Trophoblast cell (in vitro differentiated cells and primary cell): Measurements from ENCODE around the gene SPI1.
A peak's percentile ranks its signal among the peaks of the same experiment; 100 is the strongest.

Source experiments
- DNase-seq, 2 donors: peaks; one replicate each; pipeline ENCODE4 v3.0.0-alpha.2; 2016
- H2AFZ ChIP-seq: 2 replicates; pipeline ENCODE4 v1.6.1; 2013; ENCODE audit warnings: low read length, moderate library complexity, mild to moderate bottlenecking; ENCODE audit not compliant: insufficient read depth, poor library complexity
- H2AK5ac ChIP-seq: 2 replicates; pipeline ENCODE4 v1.6.1; 2013; ENCODE audit warnings: mild to moderate bottlenecking, low read length
- H2BK120ac ChIP-seq: 2 replicates; pipeline ENCODE4 v1.6.1; 2013; ENCODE audit warnings: low read length, mild to moderate bottlenecking, moderate library complexity; ENCODE audit not compliant: insufficient read depth, poor library complexity
- H2BK12ac ChIP-seq: 2 replicates; pipeline ENCODE4 v1.6.1; 2013; ENCODE audit warnings: mild to moderate bottlenecking, low read length, moderate library complexity
- H2BK5ac ChIP-seq: 2 replicates; pipeline ENCODE4 v1.6.1; 2013; ENCODE audit warnings: low read length, low read depth, moderate library complexity, mild to moderate bottlenecking; ENCODE audit not compliant: poor library complexity
- H3K14ac ChIP-seq: 2 replicates; pipeline ENCODE4 v1.6.1; 2013; ENCODE audit warnings: mild to moderate bottlenecking, low read length
- H3K18ac ChIP-seq: 2 replicates; pipeline ENCODE4 v1.6.1; 2013; ENCODE audit warnings: mild to moderate bottlenecking, low read length
- H3K23ac ChIP-seq: 2 replicates; pipeline ENCODE4 v1.6.1; 2013; ENCODE audit warnings: low read length
- H3K27ac ChIP-seq: 2 replicates; pipeline ENCODE4 v1.5.1; 2013; ENCODE audit warnings: low read depth, mild to moderate bottlenecking, inconsistent platforms, low read length, moderate library complexity
- H3K27me3 ChIP-seq: 2 replicates; pipeline ENCODE4 v1.6.1; 2013; ENCODE audit warnings: inconsistent platforms, mild to moderate bottlenecking, low read length, moderate library complexity; ENCODE audit not compliant: insufficient read depth
- H3K36me3 ChIP-seq, 2 experiments: 1 replicate in 1 of 2; 2 replicates in 1 of 2; pipeline ENCODE4 v1.6.1; 2013; ENCODE audit warnings: low read length in 2 of 2, mild to moderate bottlenecking in 2 of 2, moderate library complexity in 1 of 2; ENCODE audit not compliant: insufficient read depth in 2 of 2, control insufficient read depth in 1 of 2
- H3K4ac ChIP-seq: 2 replicates; pipeline ENCODE4 v1.6.1; 2013; ENCODE audit warnings: low read depth, mild to moderate bottlenecking, low read length, moderate library complexity
- H3K4me1 ChIP-seq, 2 experiments: 1 replicate in 1 of 2; 2 replicates in 1 of 2; pipeline ENCODE4 v1.6.1; 2013; ENCODE audit warnings: low read length in 2 of 2, mild to moderate bottlenecking in 2 of 2, moderate library complexity in 1 of 2; ENCODE audit not compliant: insufficient read depth in 2 of 2, control insufficient read depth in 1 of 2
- H3K4me2 ChIP-seq: 2 replicates; pipeline ENCODE4 v1.6.1; 2013; ENCODE audit warnings: inconsistent platforms, mild to moderate bottlenecking, low read length, moderate library complexity
- H3K4me3 ChIP-seq: 2 replicates; pipeline ENCODE4 v1.5.1; 2013; ENCODE audit warnings: mild to moderate bottlenecking, low read depth, low read length, inconsistent platforms
- H3K79me1 ChIP-seq: one replicate; pipeline ENCODE4 v1.6.1; 2013; ENCODE audit warnings: low read length
- H3K79me2 ChIP-seq: 2 replicates; pipeline ENCODE4 v1.6.1; 2013; ENCODE audit warnings: low read length, mild to moderate bottlenecking; ENCODE audit not compliant: control insufficient read depth, insufficient read depth, poor library complexity
- H3K9ac ChIP-seq: 2 replicates; pipeline ENCODE4 v1.6.1; 2013; ENCODE audit warnings: mild to moderate bottlenecking, low read length
- H3K9me3 ChIP-seq: 2 replicates; pipeline ENCODE4 v1.6.1; 2013; ENCODE audit warnings: low read depth, mild to moderate bottlenecking, control low read depth, inconsistent platforms, low read length; ENCODE audit not compliant: insufficient read depth
- H4K12ac ChIP-seq: 2 replicates; pipeline ENCODE4 v1.6.1; 2013; ENCODE audit warnings: low read depth, mild to moderate bottlenecking, low read length, moderate library complexity
- H4K8ac ChIP-seq: 2 replicates; pipeline ENCODE4 v1.6.1; 2013; ENCODE audit warnings: low read depth, mild to moderate bottlenecking, low read length, moderate library complexity
- H4K91ac ChIP-seq: one replicate; pipeline ENCODE4 v1.6.1; 2013; ENCODE audit warnings: low read depth, mild to moderate bottlenecking, low read length, moderate library complexity
- WGBS: extraction: QIAGEN DNeasy Blood & Tissue Kit; methylation state at CpG from one replicate; pipeline ENCODE4 v1.1.7; 2013; ENCODE audit warnings: missing lambda C conversion rate; ENCODE audit not compliant: insufficient read length, insufficient coverage; ENCODE audit errors: extremely low coverage; 5-methylcytosine and 5-hydroxymethylcytosine counted together

The SPI1 gene

GRCh38 chr11:47407746-47408590 lies 29.6 kb upstream of the SPI1 start, which contains the start of gene SLC39A13:
TSS of gene SLC39A13 (plus strand) at chr11:47408590. CDS start at chr11:47410095, 1,505 bp downstream.
- WGBS, result no CpG with 5 or more reads among the region's 70 CpGs
- peak within 1 kb of the TSS; percentile 81 for H4K91ac ChIP-seq
- H2AK5ac ChIP-seq, result peak within 1 kb of the TSS; percentile 47
- no peaks in the 10 kb centered on the region for H3K9me3 ChIP-seq
- no peaks in the 10 kb centered on the region for H3K27me3 ChIP-seq
- peak within 1 kb of the TSS; percentile 88 for H3K4me3 ChIP-seq
- peak within 1 kb of the TSS; percentile 79 for H2BK5ac ChIP-seq
- H3K18ac ChIP-seq, result peak within 1 kb of the TSS; percentile 90
- peak within 1 kb of the TSS; percentile 92 for H3K27ac ChIP-seq
- peak within 1 kb of the TSS; percentile 78 for H3K9ac ChIP-seq
- H3K4ac ChIP-seq, result peak within 1 kb of the TSS; percentile 59
- H3K79me2 ChIP-seq, result peaks cover 8% of the 10 kb centered on the region
- peak within 1 kb of the TSS; percentile 96 for H4K8ac ChIP-seq
- H2AFZ ChIP-seq, result peak within 1 kb of the TSS; percentile 83
- H3K4me2 ChIP-seq, result peak within 1 kb of the TSS; percentile 88
- peak within 1 kb of the TSS; percentile 88 for H3K14ac ChIP-seq
- H3K36me3 ChIP-seq, result peaks cover 14 to 19% of the 10 kb centered on the region in 2 experiments
- H2BK120ac ChIP-seq, result peak within 1 kb of the TSS; percentile 67
- peak within 1 kb of the TSS; percentile 55 for H4K12ac ChIP-seq
- no peak within 1 kb of the TSS for H2BK12ac ChIP-seq
- H3K4me1 ChIP-seq, result peaks cover 15 to 23% of the 10 kb centered on the region in 2 experiments
- peak; percentile 94 to 95 for DNase-seq
- no peak within 1 kb of the TSS for H3K23ac ChIP-seq
- peaks cover 12% of the 10 kb centered on the region for H3K79me1 ChIP-seq

DNA sequence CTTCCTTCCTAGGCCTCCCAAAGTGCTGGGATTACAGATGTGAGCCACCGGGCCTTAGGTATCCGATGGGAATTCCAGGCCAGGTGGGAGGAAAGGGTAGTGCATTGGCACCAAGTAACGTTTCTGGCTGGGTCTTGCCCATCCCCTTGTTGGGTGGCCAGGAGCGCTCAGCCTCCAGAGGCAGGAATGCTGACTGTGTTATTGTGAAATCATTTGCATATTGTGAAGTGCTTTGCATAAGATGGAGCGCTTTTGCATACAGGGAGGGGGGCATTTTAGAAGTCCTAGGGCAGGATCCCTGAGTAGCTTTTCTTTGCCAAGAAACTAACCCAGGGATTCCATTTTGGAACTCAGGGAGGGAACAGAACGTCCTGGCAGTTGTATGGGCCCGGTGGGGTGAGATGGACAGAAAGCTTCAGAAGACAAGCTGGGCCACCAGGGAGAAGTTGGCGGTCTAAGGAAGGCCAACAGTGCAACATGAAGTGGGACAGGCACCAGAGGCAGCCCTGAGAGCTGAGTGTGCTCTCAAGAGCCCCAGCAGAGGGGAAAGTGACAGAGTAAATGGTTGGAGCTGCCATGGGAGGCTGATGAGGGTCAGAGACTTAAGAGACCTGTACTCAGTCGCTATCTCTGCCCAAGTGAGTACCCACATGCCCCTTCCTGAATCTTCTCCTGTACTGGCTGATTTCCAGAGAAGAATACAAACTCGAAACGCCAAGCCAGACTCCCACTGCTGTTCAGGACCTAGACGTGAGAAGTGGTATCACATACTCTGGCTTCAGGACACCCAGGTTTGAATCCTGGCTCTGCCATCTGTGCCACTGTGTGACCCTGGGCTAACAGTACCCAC lies 28.8 kb upstream of the SPI1 start:
- peak overlapping the region; percentile 96 for H4K8ac ChIP-seq
- peak overlapping the region; percentile 78 for H3K9ac ChIP-seq
- peak overlapping the region; percentile 88 for H3K14ac ChIP-seq
- peaks cover 10 to 15% of the 10 kb centered on the region in 2 experiments for H3K36me3 ChIP-seq
- H3K79me2 ChIP-seq, result peaks cover 8% of the 10 kb centered on the region
- no peak overlapping the region for H2BK5ac ChIP-seq
- peaks cover 12% of the 10 kb centered on the region for H3K79me1 ChIP-seq
- no CpG with 5 or more reads among the region's 12 CpGs for WGBS
- H2AFZ ChIP-seq, result peak overlapping the region; percentile 21
- peak overlapping the region; percentile 81 for H4K91ac ChIP-seq
- H2AK5ac ChIP-seq, result peak overlapping the region; percentile 2
- H2BK120ac ChIP-seq, result peak overlapping the region; percentile 67
- no peak overlapping the region for H3K18ac ChIP-seq
- no peaks in the 10 kb centered on the region for H3K9me3 ChIP-seq
- peaks cover 15 to 23% of the 10 kb centered on the region in 2 experiments for H3K4me1 ChIP-seq
- H2BK12ac ChIP-seq, result no peak overlapping the region
- peak overlapping the region; percentile 55 for H4K12ac ChIP-seq
- H3K4me2 ChIP-seq, result peak overlapping the region; percentile 88
- H3K4ac ChIP-seq, result no peak overlapping the region
- no peak overlapping the region for H3K4me3 ChIP-seq
- DNase-seq, result peak in 1 of 2 donors; percentile 41
- no peaks in the 10 kb centered on the region for H3K27me3 ChIP-seq
- peak overlapping the region; percentile 92 for H3K27ac ChIP-seq
- no peak overlapping the region for H3K23ac ChIP-seq

DNA sequence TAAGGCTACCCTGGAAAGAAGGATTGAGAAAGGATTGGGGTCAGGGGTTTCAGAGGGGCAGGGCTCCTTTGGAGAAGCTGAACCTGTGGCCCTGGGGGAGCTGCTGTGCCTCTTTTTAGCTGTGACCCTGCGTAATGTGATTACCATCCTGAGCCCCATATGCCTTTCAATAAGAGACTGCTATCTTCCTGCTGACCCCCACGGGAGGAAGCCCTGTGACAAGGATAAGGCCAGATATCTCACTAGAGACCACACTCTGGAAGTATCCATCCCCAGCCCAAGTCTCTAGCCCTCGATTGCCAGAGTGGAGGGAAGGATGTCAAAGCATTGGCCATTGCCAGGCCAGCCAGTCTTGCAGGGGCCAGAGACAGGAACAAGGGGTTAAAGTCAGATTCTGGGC lies 25.2 kb upstream of the SPI1 start:
- Histone ChIP-seq H3K4me3 (no peak overlapping the region), H3K79me1 (peaks cover 10% of the 10 kb centered on the region)

GRCh38 chr11:47403135-47403534 lies 24.8 kb upstream of the SPI1 start:
- Histone ChIP-seq H4K91ac (no peak overlapping the region), H3K18ac (no peak overlapping the region), H3K79me1 (peaks cover 8% of the 10 kb centered on the region), H3K27me3 (no peaks in the 10 kb centered on the region), H3K27ac (no peak overlapping the region), H3K36me3 (no peaks in the 10 kb centered on the region), H3K4ac (no peak overlapping the region), H3K9me3 (no peaks in the 10 kb centered on the region), H3K9ac (no peak overlapping the region), H2AK5ac (no peak overlapping the region), H3K23ac (no peak overlapping the region), H3K4me1 (peaks cover 5 to 10% of the 10 kb centered on the region in 2 experiments), H3K14ac (no peak overlapping the region), H2BK12ac (no peak overlapping the region), H2BK5ac (no peak overlapping the region), H3K4me2 (no peak overlapping the region), H4K8ac (no peak overlapping the region), H2BK120ac (no peak overlapping the region), H3K79me2 (peaks cover 5% of the 10 kb centered on the region), H3K4me3 (no peak overlapping the region), H2AFZ (no peak overlapping the region), H4K12ac (no peak overlapping the region)
- no peak for DNase-seq
- WGBS, result no CpG with 5 or more reads among the region's 4 CpGs

More for the DNA sequence above, 25.2 kb upstream of the SPI1 start:
- H3K9me3 ChIP-seq, result no peaks in the 10 kb centered on the region
- no peaks in the 10 kb centered on the region for H3K36me3 ChIP-seq
- no peak overlapping the region for H4K91ac ChIP-seq
- H2BK12ac ChIP-seq, result no peak overlapping the region
- DNase-seq, result no peak
- WGBS, result no CpG with 5 or more reads among the region's 3 CpGs
- no peak overlapping the region for H2AFZ ChIP-seq
- H4K8ac ChIP-seq, result no peak overlapping the region
- H3K23ac ChIP-seq, result no peak overlapping the region
- no peaks in the 10 kb centered on the region for H3K27me3 ChIP-seq
- peaks cover 5 to 10% of the 10 kb centered on the region in 2 experiments for H3K4me1 ChIP-seq
- no peak overlapping the region for H3K18ac ChIP-seq
- H3K9ac ChIP-seq, result no peak overlapping the region
- H2AK5ac ChIP-seq, result no peak overlapping the region
- H3K14ac ChIP-seq, result no peak overlapping the region
- H2BK5ac ChIP-seq, result no peak overlapping the region
- H3K79me2 ChIP-seq, result peaks cover 6% of the 10 kb centered on the region
- H3K4ac ChIP-seq, result no peak overlapping the region
- no peak overlapping the region for H3K27ac ChIP-seq
- H3K4me2 ChIP-seq, result no peak overlapping the region
- H2BK120ac ChIP-seq, result no peak overlapping the region
- no peak overlapping the region for H4K12ac ChIP-seq
